ENCODE results near the gene WWTR1. TPM values are rescaled to one million over a fixed set of nuclear protein-coding genes. Genes with fewer than 3 reads are reported as not detected.
A peak's percentile ranks its signal among the peaks of the same experiment; 100 is the strongest.

Gene WWTR1
- total and polyA plus RNA-seq, 9 donors: 35.5 to 88.5 (median 74.7) TPM

DNA sequence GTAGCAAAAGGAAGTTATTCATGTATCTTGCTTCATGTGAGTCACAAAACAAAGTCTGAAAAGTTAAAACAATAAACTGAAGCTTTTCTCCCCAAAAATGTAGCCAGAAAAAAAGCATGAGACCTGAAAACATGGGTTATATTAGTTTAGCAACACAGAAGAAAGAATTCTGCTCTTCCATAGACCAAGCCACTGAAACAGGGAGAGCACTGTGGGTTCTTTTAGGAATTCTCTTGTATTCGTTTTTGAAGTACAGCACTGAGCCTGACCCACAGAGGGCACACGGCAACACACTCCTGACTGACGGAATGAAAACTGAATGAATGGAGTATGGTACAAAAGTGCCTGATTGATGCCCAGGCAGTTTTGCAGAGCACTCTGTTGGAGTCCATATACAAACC lies 116.7 kb downstream of the WWTR1 start:
- H3K27ac ChIP-seq (ENCODE audit: low read length): no peak overlapping the region

DNA sequence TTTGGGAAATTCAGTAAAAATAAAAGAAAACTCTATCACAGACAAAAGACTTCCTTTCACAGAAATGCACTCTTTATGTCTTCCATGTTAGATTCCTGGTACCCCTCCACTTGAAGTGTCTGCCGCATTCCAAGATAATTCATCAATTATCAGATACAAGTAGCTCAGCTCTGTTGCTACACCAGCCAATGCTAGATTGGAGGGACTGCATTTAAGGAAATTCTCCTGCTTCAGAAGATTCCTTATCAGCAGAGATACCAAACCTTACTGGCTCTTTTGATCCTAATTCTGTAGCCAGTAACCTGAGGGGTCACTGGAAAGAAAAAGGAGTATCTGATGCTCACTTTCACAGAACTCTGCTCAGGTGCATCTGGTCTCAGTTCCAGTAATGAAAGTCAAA lies 119.5 kb downstream of the WWTR1 start:
- 100% methylated on average over 1 of the region's 1 CpG for WGBS (ENCODE audit: insufficient coverage)
- Histone ChIP-seq H3K4me3 (ENCODE audit: low read length) (no peak overlapping the region), H3K27me3 (ENCODE audit: control insufficient read depth, insufficient read depth, low read length) (no peaks in the 10 kb centered on the region), H3K36me3 (ENCODE audit: control insufficient read depth, insufficient read depth, low read length) (peaks cover 15% of the 10 kb centered on the region), H3K9me3 (replicated peaks; ENCODE audit: control insufficient read depth, low read depth, low read length) (no peaks in the 10 kb centered on the region), H3K27ac (ENCODE audit: low read length) (no peak overlapping the region), H3K4me1 (ENCODE audit: control insufficient read depth, insufficient read depth, low read length) (peaks cover 32% of the 10 kb centered on the region)
- DNase-seq: no peak

More for the DNA sequence above, 116.7 kb downstream of the WWTR1 start:
- H3K9me3 ChIP-seq (replicated peaks; ENCODE audit: control insufficient read depth, low read depth, low read length): no peaks in the 10 kb centered on the region
- H3K36me3 ChIP-seq (ENCODE audit: control insufficient read depth, insufficient read depth, low read length): peaks cover 15% of the 10 kb centered on the region
- DNase-seq: no peak
- H3K27me3 ChIP-seq (ENCODE audit: control insufficient read depth, insufficient read depth, low read length): no peaks in the 10 kb centered on the region
- WGBS (ENCODE audit: insufficient coverage): no CpG with 5 or more reads among the region's 3 CpGs
- H3K4me1 ChIP-seq (ENCODE audit: control insufficient read depth, insufficient read depth, low read length): peaks cover 27% of the 10 kb centered on the region
- H3K4me3 ChIP-seq (ENCODE audit: low read length): no peak overlapping the region

DNA sequence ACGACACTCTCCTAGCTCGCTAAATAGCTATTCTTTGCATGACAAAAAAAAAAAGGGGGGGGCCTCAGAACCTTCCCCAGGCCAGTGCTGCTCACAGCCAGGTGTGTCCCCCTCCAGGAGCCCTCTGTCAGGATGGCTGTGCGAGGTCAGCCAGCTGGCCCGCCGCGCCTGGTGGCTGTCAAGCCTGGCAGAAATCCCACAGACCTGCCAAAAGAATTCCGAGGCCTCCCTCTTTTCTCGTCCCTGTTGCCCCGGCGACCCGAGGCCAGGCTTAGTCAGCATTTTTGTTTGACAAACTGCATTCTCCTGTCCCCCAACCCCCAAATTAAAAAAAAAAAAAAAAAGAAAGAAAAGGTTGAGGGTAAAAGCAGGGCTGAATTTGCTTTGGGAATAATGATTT lies 121.4 kb downstream of the WWTR1 start:
- peak; percentile 78 for DNase-seq
- H3K27me3 ChIP-seq (ENCODE audit: control insufficient read depth, insufficient read depth, low read length): no peaks in the 10 kb centered on the region
- H3K9me3 ChIP-seq (replicated peaks; ENCODE audit: control insufficient read depth, low read depth, low read length): no peaks in the 10 kb centered on the region
- H3K4me1 ChIP-seq (ENCODE audit: control insufficient read depth, insufficient read depth, low read length): peaks cover 35% of the 10 kb centered on the region
- H3K4me3 ChIP-seq (ENCODE audit: low read length): no peak overlapping the region
- H3K36me3 ChIP-seq (ENCODE audit: control insufficient read depth, insufficient read depth, low read length): peaks cover 4% of the 10 kb centered on the region
- 28% methylated on average over 4 of the region's 11 CpGs for WGBS (ENCODE audit: insufficient coverage)
- peak overlapping the region; percentile 6 for H3K27ac ChIP-seq (ENCODE audit: low read length)

DNA sequence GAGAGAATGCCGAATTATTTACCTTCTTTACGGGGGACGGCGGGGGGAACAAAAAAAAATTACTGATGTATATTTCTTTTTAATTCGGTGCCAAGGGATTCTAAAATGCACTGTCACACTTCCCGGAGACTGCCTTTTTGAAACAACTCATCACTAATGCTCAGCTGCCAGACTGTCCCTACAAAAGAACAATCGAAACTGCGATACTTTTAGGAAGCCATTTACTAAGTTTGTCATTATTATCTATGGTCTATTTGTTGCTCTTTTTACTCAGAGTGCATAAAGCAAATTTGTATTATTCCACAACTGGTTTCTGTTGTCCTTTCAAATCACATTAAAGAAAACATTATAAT lies 122.5 kb downstream of the WWTR1 start:
- Histone ChIP-seq H3K27ac (ENCODE audit: low read length) (no peak overlapping the region), H3K4me3 (ENCODE audit: low read length) (no peak overlapping the region), H3K4me1 (ENCODE audit: control insufficient read depth, insufficient read depth, low read length) (peaks cover 33% of the 10 kb centered on the region), H3K36me3 (ENCODE audit: control insufficient read depth, insufficient read depth, low read length) (no peaks in the 10 kb centered on the region), H3K9me3 (replicated peaks; ENCODE audit: control insufficient read depth, low read depth, low read length) (no peaks in the 10 kb centered on the region), H3K27me3 (ENCODE audit: control insufficient read depth, insufficient read depth, low read length) (no peaks in the 10 kb centered on the region)
- WGBS (ENCODE audit: insufficient coverage): no CpG with 5 or more reads among the region's 8 CpGs
- peak; percentile 35 for DNase-seq

DNA sequence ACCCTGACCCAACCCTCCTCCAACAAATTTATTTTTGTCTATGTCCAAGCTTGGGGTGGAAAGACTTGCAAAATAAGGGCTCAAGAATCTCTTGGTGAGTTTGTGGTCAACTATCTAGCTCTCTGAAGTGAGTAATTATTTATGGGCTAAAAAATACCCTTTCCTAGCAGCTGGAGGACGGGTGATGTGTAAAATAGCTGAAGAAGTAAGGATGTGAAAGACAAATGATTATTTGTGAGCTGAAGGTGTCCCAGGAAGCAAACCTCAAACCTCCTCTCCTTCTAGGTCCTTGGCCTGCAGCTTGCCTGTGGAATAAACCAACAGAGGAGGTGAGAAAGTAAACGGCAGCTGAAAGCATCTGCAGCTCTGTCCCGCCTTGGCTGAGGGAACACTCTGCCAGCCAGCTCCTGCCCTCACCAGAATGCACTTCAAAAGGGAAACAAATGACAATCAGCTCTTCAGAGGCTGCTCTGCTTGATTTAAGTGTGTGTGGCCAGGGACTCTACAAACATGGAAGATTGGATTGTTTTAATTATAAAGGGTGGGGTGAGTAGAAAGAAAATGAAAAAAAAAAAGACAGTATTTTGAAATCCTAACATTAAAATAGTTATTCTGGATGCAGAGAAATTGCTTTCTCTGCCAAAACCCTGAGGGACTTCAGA lies 123.0 kb downstream of the WWTR1 start:
- H3K36me3 ChIP-seq (ENCODE audit: control insufficient read depth, insufficient read depth, low read length): no peaks in the 10 kb centered on the region
- no peaks in the 10 kb centered on the region for H3K27me3 ChIP-seq (ENCODE audit: control insufficient read depth, insufficient read depth, low read length)
- H3K9me3 ChIP-seq (replicated peaks; ENCODE audit: control insufficient read depth, low read depth, low read length): no peaks in the 10 kb centered on the region
- peak; percentile 43 for DNase-seq
- peaks cover 29% of the 10 kb centered on the region for H3K4me1 ChIP-seq (ENCODE audit: control insufficient read depth, insufficient read depth, low read length)
- no peak overlapping the region for H3K27ac ChIP-seq (ENCODE audit: low read length)
- no CpG with 5 or more reads among the region's 3 CpGs for WGBS (ENCODE audit: insufficient coverage)
- H3K4me3 ChIP-seq (ENCODE audit: low read length): no peak overlapping the region

DNA sequence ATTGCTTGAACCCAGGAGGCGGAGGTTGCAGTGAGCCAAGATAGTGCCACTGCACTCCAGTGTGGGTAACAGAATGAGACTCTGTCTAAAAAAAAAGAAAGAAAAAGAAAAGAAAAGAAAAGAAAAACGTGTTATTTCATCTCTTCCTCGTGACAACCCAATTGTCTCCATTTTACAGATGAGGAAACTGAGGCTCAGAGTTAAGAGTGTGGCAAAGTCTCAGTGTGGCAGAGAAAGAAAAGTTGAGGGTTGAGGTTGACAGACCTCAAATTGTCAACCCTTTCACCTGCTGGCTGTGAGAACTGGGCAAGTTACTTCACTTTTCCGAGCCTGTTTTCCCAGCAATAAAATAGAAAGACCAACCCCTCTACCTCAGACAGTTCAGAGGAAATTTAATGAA lies 123.7 kb downstream of the WWTR1 start:
- H3K27ac ChIP-seq (ENCODE audit: low read length): no peak overlapping the region
- DNase-seq: no peak
- H3K4me1 ChIP-seq (ENCODE audit: control insufficient read depth, insufficient read depth, low read length): peaks cover 26% of the 10 kb centered on the region

DNA sequence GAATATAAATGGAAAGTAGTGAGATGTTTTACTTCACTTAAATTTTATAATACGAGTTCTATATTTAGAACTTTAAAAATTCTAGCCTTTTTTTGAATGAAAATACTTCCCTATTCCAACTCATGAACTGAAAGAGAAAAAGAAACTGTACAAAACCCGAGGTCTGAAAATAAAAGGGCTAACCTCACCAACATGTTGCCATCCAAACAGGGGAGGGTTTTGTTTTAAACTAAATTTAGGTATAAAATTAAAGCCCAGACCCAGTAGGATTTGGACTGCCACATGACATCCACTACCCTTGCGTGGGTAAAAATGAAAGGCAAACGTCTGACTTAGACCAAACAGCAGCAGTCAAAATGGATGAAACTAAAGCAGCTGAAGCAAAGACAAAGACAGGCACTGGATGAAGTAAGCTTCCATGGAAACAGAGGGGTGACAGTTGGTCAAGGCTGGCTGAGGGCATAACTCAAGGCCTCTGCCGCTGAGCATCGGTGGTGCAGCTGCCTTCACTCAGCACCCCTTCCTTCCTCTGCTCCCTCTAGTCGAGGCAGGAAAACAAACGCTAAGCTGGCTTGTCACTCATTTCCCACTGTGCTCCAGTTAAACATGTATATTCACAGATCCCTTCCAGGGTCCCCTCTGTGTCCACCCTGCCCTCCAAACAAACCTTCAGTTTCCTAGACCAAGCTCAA lies 125.2 kb downstream of the WWTR1 start:
- Histone ChIP-seq H3K27me3 (ENCODE audit: control insufficient read depth, insufficient read depth, low read length) (no peaks in the 10 kb centered on the region), H3K27ac (ENCODE audit: low read length) (peak overlapping the region; percentile 45), H3K4me3 (ENCODE audit: low read length) (no peak overlapping the region), H3K36me3 (ENCODE audit: control insufficient read depth, insufficient read depth, low read length) (no peaks in the 10 kb centered on the region), H3K4me1 (ENCODE audit: control insufficient read depth, insufficient read depth, low read length) (peaks cover 26% of the 10 kb centered on the region), H3K9me3 (replicated peaks; ENCODE audit: control insufficient read depth, low read depth, low read length) (no peaks in the 10 kb centered on the region)
- peak; percentile 57 for DNase-seq
- WGBS (ENCODE audit: insufficient coverage): 36% methylated on average over 5 of the region's 8 CpGs

More for the DNA sequence above, 123.7 kb downstream of the WWTR1 start:
- no peaks in the 10 kb centered on the region for H3K36me3 ChIP-seq (ENCODE audit: control insufficient read depth, insufficient read depth, low read length)
- H3K27me3 ChIP-seq (ENCODE audit: control insufficient read depth, insufficient read depth, low read length): no peaks in the 10 kb centered on the region
- no peaks in the 10 kb centered on the region for H3K9me3 ChIP-seq (replicated peaks; ENCODE audit: control insufficient read depth, low read depth, low read length)
- no peak overlapping the region for H3K4me3 ChIP-seq (ENCODE audit: low read length)
- WGBS (ENCODE audit: insufficient coverage): 92% methylated on average over 1 of the region's 4 CpGs

DNA sequence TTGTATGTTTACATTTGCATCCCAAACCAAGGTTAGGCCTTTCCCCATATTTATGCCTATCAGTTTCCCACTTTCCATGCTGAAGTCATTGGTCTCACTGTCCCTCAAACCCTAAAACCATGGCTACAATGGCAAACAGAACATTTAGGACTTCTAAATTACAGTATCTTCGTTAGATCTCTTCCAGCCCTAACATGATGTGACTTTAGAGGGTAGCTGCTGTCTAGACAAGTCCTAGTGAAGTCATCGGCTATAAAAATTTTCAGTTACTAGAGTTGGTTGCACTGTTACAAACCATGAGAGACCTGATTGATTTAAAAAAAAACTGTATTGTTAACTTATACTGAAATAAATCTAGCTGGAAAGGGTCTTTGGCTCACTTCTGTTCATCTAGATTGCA lies 128.7 kb downstream of the WWTR1 start:
- Histone ChIP-seq H3K36me3 (ENCODE audit: control insufficient read depth, insufficient read depth, low read length) (peaks cover 9% of the 10 kb centered on the region), H3K27ac (ENCODE audit: low read length) (no peak overlapping the region), H3K9me3 (replicated peaks; ENCODE audit: control insufficient read depth, low read depth, low read length) (no peaks in the 10 kb centered on the region), H3K4me1 (ENCODE audit: control insufficient read depth, insufficient read depth, low read length) (peaks cover 6% of the 10 kb centered on the region), H3K27me3 (ENCODE audit: control insufficient read depth, insufficient read depth, low read length) (no peaks in the 10 kb centered on the region), H3K4me3 (ENCODE audit: low read length) (no peak overlapping the region)
- no CpG with 5 or more reads among the region's 2 CpGs for WGBS (ENCODE audit: insufficient coverage)
- DNase-seq: no peak

DNA sequence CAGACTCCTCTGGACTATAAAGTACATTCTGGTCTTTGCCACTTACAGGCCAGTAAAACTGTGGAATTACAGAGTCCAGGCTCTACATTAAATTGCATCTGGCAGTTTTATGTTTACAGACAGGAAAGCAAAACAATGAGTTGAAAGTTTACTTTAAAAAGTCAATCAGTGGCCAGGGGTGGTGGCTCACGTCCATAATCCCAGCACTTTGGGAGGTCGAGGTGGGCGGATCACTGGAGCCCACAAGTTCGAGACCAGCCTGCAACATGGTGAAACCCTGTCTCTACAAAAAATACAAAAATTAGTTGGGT lies 129.5 kb downstream of the WWTR1 start:
- no peaks in the 10 kb centered on the region for H3K27me3 ChIP-seq (ENCODE audit: control insufficient read depth, insufficient read depth, low read length)
- H3K36me3 ChIP-seq (ENCODE audit: control insufficient read depth, insufficient read depth, low read length): peaks cover 16% of the 10 kb centered on the region
- H3K4me3 ChIP-seq (ENCODE audit: low read length): no peak overlapping the region
- no peak for DNase-seq
- H3K27ac ChIP-seq (ENCODE audit: low read length): peak overlapping the region; percentile 11
- H3K4me1 ChIP-seq (ENCODE audit: control insufficient read depth, insufficient read depth, low read length): peaks cover 6% of the 10 kb centered on the region
- 54% methylated on average over 4 of the region's 4 CpGs for WGBS (ENCODE audit: insufficient coverage)
- H3K9me3 ChIP-seq (replicated peaks; ENCODE audit: control insufficient read depth, low read depth, low read length): no peaks in the 10 kb centered on the region

DNA sequence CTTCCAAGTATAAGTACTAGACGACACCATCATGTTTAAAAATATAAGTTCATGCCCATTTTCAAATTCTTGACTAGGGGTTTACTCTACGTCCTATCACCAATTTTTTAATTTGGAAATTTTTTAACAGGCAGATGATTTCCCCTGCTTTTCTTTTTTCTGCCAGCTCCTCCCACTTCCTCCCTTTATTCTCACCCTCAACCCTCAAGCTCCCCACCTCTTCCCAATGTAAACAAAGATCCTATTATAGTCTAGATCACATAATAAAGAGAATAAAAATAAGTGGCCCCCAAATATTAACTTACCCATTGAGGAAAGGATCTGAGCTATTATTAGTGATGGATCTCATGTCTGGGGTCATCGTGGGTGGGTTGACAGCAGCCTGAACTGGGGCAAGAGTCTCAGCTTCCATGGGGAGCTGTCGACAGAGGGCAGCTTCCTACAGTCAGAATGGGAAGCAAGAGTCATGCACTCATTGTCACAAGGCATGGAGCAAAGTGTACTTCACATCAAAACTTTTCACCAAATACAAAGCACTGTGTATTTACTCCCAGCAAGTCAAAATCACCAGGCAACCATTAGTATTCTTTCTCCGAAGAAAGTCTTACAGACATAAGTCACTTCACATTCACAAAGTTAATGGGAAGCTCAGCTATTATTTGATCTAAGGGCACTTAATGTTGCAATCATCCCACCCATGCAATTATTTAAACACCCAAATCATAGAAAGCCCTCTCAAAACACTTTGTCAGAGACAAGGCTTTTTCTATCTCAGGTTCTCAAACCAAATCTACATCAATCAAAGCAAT lies 130.1 kb downstream of the WWTR1 start:
- H3K9me3 ChIP-seq (replicated peaks; ENCODE audit: control insufficient read depth, low read depth, low read length): no peaks in the 10 kb centered on the region
- peak; percentile 41 for DNase-seq
- H3K4me1 ChIP-seq (ENCODE audit: control insufficient read depth, insufficient read depth, low read length): peaks cover 2% of the 10 kb centered on the region
- WGBS (ENCODE audit: insufficient coverage): 48% methylated on average over 3 of the region's 5 CpGs
- no peaks in the 10 kb centered on the region for H3K27me3 ChIP-seq (ENCODE audit: control insufficient read depth, insufficient read depth, low read length)
- H3K27ac ChIP-seq (ENCODE audit: low read length): peak overlapping the region; percentile 11
- no peak overlapping the region for H3K4me3 ChIP-seq (ENCODE audit: low read length)
- H3K36me3 ChIP-seq (ENCODE audit: control insufficient read depth, insufficient read depth, low read length): peaks cover 16% of the 10 kb centered on the region
